ENCODE results near the gene LOC128125822.
A peak's percentile ranks its signal among the peaks of the same experiment; 100 is the strongest.

LOC128125822 gene

DNA sequence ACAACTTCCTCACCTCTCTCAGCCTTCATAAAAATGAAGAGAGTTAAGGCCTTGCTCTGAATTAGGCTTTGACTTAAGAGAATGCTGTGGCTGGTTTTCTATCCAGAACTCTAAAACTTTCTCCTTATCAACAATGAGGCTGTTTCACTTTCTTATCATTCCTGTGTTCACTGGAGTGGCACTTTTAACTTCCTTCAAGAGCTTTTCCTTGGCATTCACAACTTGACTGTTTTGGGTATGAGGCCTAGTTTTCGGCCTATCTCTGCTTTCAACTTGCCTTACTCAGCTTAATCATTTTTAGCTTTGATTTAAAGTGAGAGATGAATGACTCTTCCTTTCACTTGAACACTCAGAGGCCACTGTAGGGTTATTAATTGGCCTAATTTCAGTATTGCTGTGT lies 4.3 kb upstream of the LOC128125822 start:
- no peak for TF ChIP-seq POLR2AphosphoS5 (IDR thresholded peaks at IDR 0.05; ENCODE audit: insufficient read depth, low read depth, low read length)
- TF ChIP-seq, protein P1, sequence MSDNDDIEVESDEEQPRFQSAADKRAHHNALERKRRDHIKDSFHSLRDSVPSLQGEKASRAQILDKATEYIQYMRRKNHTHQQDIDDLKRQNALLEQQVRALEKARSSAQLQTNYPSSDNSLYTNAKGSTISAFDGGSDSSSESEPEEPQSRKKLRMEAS (IDR thresholded peaks at IDR 0.05; ENCODE audit: insufficient read depth, insufficient read length): no peak
- TF ChIP-seq, protein P2, sequence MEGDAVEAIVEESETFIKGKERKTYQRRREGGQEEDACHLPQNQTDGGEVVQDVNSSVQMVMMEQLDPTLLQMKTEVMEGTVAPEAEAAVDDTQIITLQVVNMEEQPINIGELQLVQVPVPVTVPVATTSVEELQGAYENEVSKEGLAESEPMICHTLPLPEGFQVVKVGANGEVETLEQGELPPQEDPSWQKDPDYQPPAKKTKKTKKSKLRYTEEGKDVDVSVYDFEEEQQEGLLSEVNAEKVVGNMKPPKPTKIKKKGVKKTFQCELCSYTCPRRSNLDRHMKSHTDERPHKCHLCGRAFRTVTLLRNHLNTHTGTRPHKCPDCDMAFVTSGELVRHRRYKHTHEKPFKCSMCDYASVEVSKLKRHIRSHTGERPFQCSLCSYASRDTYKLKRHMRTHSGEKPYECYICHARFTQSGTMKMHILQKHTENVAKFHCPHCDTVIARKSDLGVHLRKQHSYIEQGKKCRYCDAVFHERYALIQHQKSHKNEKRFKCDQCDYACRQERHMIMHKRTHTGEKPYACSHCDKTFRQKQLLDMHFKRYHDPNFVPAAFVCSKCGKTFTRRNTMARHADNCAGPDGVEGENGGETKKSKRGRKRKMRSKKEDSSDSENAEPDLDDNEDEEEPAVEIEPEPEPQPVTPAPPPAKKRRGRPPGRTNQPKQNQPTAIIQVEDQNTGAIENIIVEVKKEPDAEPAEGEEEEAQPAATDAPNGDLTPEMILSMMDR (IDR thresholded peaks at IDR 0.05; ENCODE audit: extremely low read depth in 1 of 2, insufficient read depth in 1 of 2, low read depth in 1 of 2, low read length in 2 of 2): no peak
- TF ChIP-seq EZH2 (IDR thresholded peaks at IDR 0.05; ENCODE audit: borderline replicate concordance, low read depth, low read length, severe bottlenecking): no peak
- no peak for TF ChIP-seq MYC (IDR thresholded peaks at IDR 0.05; ENCODE audit: low read depth, low read length)
- TF ChIP-seq GATA2 (IDR thresholded peaks at IDR 0.05; ENCODE audit: insufficient read depth, insufficient read length, low read depth, low read length): no peak
- no peak for TF ChIP-seq JUN (IDR thresholded peaks at IDR 0.05; ENCODE audit: borderline replicate concordance, insufficient read depth, insufficient read length, low read depth)
- TF ChIP-seq POLR2A (IDR thresholded peaks at IDR 0.05; ENCODE audit: low read depth, low read length): no peak
- no peak for TF ChIP-seq FOS (IDR thresholded peaks at IDR 0.05; ENCODE audit: borderline replicate concordance, insufficient read depth, low read length)
- peaks cover 6% of the 10 kb centered on the region for H3K79me2 ChIP-seq (ENCODE audit: control insufficient read depth, insufficient read depth, low read length)
- no peaks in the 10 kb centered on the region for H3K9me1 ChIP-seq (replicated peaks; ENCODE audit: control insufficient read depth, extremely low read depth, insufficient read depth, low read length)
- H3K4me1 ChIP-seq (ENCODE audit: control insufficient read depth, extremely low read depth, insufficient read depth, low read length): peaks cover 7% of the 10 kb centered on the region
- H3K36me3 ChIP-seq (ENCODE audit: control insufficient read depth in 2 of 2, extremely low read depth in 1 of 2, insufficient read depth in 2 of 2, low read length in 2 of 2): no peaks in the 10 kb centered on the region
- no peaks in the 10 kb centered on the region for H4K20me1 ChIP-seq (replicated peaks; ENCODE audit: control insufficient read depth, extremely low read depth, insufficient read depth, low read length)
- ChIA-PET POLR2A (no interaction called here), CTCF (no interaction called here)
- peaks cover 13 to 17% of the 10 kb centered on the region in 2 experiments for H3K27me3 ChIP-seq (ENCODE audit: control insufficient read depth in 2 of 2, insufficient read depth in 2 of 2, low read length in 2 of 2)
- no TSS peak for BruUV-seq (replicated peaks)
- H3K9me3 ChIP-seq (replicated peaks; ENCODE audit: control insufficient read depth, insufficient read depth, low read length): no peaks in the 10 kb centered on the region
- no peak for DNase-seq (ENCODE audit: low read depth, low spot score)
- H2AFZ ChIP-seq (ENCODE audit: low read depth, low read length): no peak overlapping the region
- intact Hi-C loops (cut with micrococcal nuclease) (no loop called here), dilution Hi-C loops (cut with MboI; ENCODE audit: extremely low pct_ligation_motif_present, low sequenced_read_pairs) (no loop called here)
- no peak overlapping the region for H3K4me3 ChIP-seq (replicated peaks in 1 of 3; ENCODE audit: insufficient read depth in 1 of 3, low read depth in 1 of 3, low read length in 3 of 3)
- H3K4me2 ChIP-seq (ENCODE audit: insufficient read depth, low read length): no peak overlapping the region
- FAIRE-seq: peak; percentile 4
- no peak overlapping the region for H3K9ac ChIP-seq (replicated peaks; ENCODE audit: extremely low read depth, insufficient read depth, low read length)
- H3K27ac ChIP-seq (ENCODE audit: insufficient read depth, low read depth, low read length): no peak overlapping the region

Measured in endothelial cell of umbilical vein (primary cell).